ENCODE results near the gene SAMD4A.

SAMD4A gene

DNA sequence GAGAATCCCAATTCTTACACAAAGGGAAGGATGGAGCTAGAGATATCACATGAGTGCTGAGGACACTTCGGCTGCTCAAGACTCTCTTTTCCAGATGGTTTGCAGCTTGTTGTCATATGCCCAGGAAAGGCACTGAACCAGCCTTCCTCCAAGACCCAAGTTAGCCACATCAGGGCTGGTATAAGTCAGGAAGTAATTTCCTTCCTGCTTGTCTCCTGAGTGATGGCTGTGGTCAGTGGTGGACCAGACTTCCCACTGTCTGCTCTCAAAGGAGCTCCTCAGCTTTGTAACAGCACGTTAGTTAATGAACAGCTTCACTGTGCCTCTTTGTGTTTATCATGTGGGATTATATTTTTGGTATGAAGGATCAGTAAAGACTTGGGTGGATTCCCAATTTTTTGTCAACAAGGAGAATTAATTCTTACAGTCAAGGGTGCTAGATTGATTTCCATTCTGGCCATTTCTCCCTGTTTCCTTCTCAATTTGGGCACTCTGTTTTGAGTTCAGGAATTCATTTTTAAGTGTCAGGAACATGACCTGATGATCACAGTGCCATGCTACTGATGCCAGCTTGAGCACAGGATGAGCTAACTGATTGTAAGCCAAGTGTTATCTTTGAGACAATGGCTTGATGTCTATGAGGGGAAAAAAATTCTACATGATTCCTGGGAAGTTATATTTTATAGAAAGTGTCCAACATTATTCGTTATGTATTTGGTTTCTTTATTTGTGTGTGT is 189.9 kb downstream of the SAMD4A start:
- Histone ChIP-seq H3K36me3 (ENCODE audit: insufficient read depth, low read length) (peaks cover 10% of the 10 kb centered on the region; the same call in 1 of the 2 replicates), H3K9ac (ENCODE audit: low read depth, low read length) (no peak overlapping the region), H3K4me1 (ENCODE audit: insufficient read depth, low read length) (no peaks in the 10 kb centered on the region)

DNA sequence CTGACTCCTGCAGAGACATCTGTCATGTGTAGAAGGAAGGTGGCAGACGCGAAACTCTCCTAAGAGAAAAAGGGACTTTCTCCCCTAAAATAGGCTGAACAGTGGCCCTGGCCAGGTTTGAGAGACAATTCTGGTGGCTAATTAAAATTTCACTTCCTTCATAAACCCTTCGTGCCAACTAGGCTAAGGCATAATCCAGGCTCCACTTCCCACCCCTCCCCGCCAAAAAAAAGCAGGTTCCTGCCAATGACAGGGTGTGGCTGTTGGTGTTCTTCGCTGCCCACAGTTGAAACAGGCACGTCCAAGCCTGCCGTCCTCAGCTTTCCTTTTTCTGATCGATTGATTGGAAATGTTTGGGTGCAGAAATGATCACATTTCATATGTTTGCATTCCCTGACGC is 191.1 kb downstream of the SAMD4A start:
- Histone ChIP-seq H3K36me3 (ENCODE audit: insufficient read depth, low read length) (0 out of 2 replicates have a peak, but pooled peaks cover 6% of the 10 kb centered on the region), H3K9me3 (ENCODE audit: control insufficient read depth, insufficient read depth, low read length) (no peaks in the 10 kb centered on the region; the same call in 1 of the 2 replicates)

More for the DNA sequence above, 189.9 kb downstream of the SAMD4A start:
- no peaks in the 10 kb centered on the region; the same call in 1 of the 2 replicates for H3K9me3 ChIP-seq (ENCODE audit: control insufficient read depth, insufficient read depth, low read length)

DNA sequence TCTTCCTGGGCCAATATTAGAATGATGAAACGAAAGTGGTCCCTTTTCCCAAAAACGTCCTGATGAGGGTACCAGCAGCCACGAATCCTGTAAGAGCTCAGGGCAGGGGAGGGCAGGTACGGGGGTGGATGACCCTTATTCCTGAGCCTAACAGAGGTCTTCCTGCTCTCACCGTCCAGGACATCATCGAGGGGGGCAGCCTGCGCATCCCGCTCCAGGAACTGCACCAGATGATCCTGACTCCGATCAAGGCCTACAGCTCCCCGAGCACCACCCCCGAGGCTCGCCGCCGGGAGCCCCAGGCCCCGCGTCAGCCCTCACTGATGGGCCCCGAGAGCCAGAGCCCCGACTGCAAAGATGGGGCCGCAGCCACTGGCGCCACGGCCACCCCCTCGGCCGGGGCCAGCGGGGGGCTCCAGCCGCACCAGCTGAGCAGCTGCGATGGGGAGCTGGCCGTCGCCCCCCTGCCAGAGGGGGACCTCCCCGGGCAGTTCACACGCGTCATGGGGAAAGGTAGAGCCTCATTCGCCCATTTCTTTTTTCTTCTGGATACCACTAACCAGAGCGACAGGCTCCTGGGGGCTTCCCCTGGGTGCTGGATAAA is 193.2 kb downstream of the SAMD4A start:
- Histone ChIP-seq H3K9me3 (ENCODE audit: control insufficient read depth, insufficient read depth, low read length) (no peaks in the 10 kb centered on the region; the same call in 1 of the 2 replicates), H3K9ac (ENCODE audit: low read depth, low read length) (no peak overlapping the region), H3K4me1 (ENCODE audit: insufficient read depth, low read length) (no peaks in the 10 kb centered on the region), H3K36me3 (ENCODE audit: insufficient read depth, low read length) (peaks cover 9% of the 10 kb centered on the region; the same call in 1 of the 2 replicates)

More for the DNA sequence above, 191.1 kb downstream of the SAMD4A start:
- H3K9ac ChIP-seq (ENCODE audit: low read depth, low read length): no peak overlapping the region
- H3K4me1 ChIP-seq (ENCODE audit: insufficient read depth, low read length): no peaks in the 10 kb centered on the region

DNA sequence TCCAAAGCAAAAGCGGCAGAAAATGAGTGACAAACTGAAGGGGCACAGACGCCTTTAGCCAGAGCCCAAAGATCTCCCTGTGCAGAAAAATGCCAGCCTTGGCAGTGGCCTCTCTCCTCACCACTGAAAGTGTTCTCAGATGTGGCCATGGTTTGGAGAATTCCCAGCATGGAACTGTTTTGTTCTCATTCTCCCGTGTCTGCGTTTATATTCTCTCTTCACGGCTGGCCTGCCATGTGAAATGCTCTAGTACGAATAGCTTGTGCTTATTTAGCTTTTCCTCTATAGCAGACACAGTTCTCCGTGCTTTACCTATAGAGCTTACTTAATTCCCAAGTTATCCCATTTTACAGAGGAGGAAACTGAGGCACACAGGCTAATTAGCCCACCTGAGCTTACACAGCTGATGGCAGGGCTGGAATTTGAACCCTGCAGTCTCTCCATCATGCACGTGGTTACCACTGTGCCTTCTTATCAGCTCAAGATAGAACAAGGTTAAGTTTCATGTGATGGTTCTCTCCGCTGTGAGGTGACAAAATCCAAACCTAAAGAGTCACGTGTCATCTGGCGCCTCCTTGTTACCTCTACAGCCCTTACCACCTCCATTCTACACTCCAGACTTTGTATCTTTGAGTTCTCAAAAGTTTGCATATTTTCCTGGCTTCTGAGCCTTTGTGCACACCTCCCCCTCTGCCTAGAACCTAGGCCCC is 194.1 kb downstream of the SAMD4A start:
- Histone ChIP-seq H3K36me3 (ENCODE audit: insufficient read depth, low read length) (peaks cover 9% of the 10 kb centered on the region; the same call in 1 of the 2 replicates), H3K9me3 (ENCODE audit: control insufficient read depth, insufficient read depth, low read length) (no peaks in the 10 kb centered on the region; the same call in 1 of the 2 replicates), H3K9ac (ENCODE audit: low read depth, low read length) (no peak overlapping the region), H3K4me1 (ENCODE audit: insufficient read depth, low read length) (no peaks in the 10 kb centered on the region)

DNA sequence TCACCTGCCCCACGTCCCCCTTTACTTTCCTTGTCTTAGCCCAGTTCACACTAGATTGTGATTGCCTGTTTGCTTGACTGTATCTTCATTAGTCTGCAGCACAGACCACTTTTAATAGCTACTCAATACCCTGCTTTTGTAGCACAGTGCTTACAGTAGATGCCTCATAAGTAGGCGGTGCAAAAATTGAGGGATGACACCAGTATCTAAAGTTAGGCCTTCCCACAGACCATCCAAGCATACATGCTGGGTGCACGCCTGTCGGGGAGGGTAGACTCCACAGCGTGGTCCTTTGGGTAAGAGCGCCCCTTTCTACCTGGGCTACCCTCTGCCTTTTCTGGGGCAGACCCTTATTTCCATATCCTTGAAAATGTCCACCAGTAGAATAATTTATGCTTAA is 194.9 kb downstream of the SAMD4A start:
- peaks cover 6% of the 10 kb centered on the region; the same call in 1 of the 2 replicates for H3K36me3 ChIP-seq (ENCODE audit: insufficient read depth, low read length)
- H3K9ac ChIP-seq (ENCODE audit: low read depth, low read length): no peak overlapping the region
- no peaks in the 10 kb centered on the region for H3K4me1 ChIP-seq (ENCODE audit: insufficient read depth, low read length)
- H3K9me3 ChIP-seq (ENCODE audit: control insufficient read depth, insufficient read depth, low read length): no peaks in the 10 kb centered on the region; the same call in 1 of the 2 replicates

DNA sequence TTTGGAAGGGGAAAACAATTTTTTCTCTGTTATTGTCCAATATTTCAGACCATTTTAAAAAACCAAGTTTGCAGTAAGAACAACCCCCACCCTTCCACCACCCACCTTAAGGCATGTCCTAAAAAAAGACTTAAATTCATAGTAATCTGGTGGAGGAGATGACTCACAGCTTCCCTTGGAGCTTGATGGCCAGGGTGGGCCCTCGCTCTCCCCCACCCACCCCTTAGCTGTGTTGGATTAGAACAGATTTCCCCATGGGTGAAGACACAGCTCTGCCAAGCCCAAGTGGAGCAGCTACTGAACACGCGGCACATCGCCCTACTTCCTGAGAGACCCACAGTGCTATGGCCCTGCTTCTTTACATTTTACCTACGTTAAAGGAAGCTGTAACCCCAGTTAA is 195.4 kb downstream of the SAMD4A start:
- Histone ChIP-seq H3K36me3 (ENCODE audit: insufficient read depth, low read length) (peaks cover 6% of the 10 kb centered on the region; the same call in 1 of the 2 replicates), H3K9ac (ENCODE audit: low read depth, low read length) (no peak overlapping the region), H3K4me1 (ENCODE audit: insufficient read depth, low read length) (no peaks in the 10 kb centered on the region), H3K9me3 (ENCODE audit: control insufficient read depth, insufficient read depth, low read length) (no peaks in the 10 kb centered on the region; the same call in 1 of the 2 replicates)

DNA sequence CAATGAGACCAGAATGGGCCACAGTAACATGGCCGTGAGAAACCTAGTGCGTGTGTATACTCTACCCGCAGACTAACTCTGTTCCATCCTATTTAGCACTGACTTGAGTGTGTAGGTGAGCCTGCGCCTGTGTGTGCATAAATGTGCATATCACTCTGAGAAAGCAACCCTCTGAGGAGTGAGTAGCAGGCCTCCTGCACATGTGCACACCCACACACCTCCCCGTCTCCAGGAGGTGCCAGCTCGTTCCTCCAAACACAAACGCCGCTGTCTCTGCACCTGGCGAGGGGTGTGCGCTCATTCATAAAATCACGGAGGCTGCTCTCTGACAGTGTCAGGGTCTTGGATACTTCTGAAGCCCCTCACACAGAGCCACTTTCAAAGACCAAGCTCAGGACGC is 196.8 kb downstream of the SAMD4A start:
- H3K9ac ChIP-seq (ENCODE audit: low read depth, low read length): no peak overlapping the region
- H3K9me3 ChIP-seq (ENCODE audit: control insufficient read depth, insufficient read depth, low read length): no peaks in the 10 kb centered on the region; the same call in 1 of the 2 replicates
- H3K36me3 ChIP-seq (ENCODE audit: insufficient read depth, low read length): peaks cover 13% of the 10 kb centered on the region
- no peaks in the 10 kb centered on the region for H3K4me1 ChIP-seq (ENCODE audit: insufficient read depth, low read length)

DNA sequence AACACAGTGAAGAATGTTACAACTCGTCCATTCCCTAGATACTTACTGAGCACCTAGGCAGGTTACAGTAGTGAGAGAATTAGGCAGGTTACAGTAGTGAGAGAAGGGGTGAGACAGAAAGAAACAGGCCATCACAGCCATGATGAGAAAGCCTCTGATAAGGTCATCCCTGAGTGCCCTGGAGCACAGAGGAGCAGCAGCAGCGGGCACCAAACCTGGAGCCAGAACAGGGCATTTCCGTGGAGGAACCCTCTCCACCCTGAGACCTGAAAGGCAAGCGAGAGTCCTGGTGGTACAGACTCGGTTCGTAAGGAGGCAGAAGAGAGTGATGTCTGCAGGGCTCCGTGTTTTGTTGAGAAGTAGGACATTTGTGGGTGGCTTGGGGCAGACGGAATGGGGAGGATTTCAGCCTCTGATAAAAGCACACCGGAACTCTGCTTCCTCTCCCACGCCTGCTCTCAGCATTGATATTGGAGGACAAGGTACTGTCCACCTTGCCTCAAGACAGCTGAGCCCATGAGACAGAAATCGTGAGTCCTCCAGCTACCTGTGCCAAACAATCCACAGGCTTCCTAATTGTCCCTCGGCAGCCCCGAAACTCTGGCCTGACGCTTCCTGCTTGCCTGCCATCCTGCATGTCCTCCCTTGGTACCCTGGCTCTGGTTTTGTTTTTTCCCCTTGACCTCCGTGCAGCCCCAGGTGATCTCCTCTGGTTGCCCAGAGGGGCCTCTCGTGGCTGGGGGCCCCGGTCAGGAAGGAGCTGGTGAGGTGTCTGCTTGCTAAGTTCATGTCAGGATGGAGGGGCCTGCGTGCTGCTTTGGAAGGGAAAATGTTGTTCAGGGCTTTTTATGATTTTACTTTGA is 199.6 kb downstream of the SAMD4A start:
- peaks cover 17% of the 10 kb centered on the region for H3K36me3 ChIP-seq (ENCODE audit: insufficient read depth, low read length)

DNA sequence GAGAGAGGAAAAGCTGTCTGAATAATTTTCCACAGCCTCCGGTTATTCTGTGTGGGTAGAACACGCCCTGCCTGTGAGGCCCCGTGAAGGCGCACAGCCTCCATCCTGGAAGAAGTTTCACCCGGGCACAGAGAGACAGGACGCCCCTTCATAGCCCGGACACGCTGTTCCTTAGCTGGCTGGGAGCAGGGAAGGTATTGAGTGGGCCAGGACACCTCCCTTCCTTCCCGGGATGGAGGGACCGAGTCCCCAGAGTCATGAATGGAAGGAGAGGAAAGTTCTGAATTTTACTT is 200.2 kb downstream of the SAMD4A start:
- Histone ChIP-seq H3K4me1 (ENCODE audit: insufficient read depth, low read length) (peaks cover 10% of the 10 kb centered on the region), H3K9ac (ENCODE audit: low read depth, low read length) (no peak overlapping the region), H3K9me3 (ENCODE audit: control insufficient read depth, insufficient read depth, low read length) (no peaks in the 10 kb centered on the region), H3K36me3 (ENCODE audit: insufficient read depth, low read length) (peaks cover 19% of the 10 kb centered on the region)

More for the DNA sequence above, 199.6 kb downstream of the SAMD4A start:
- H3K4me1 ChIP-seq (ENCODE audit: insufficient read depth, low read length): peaks cover 4% of the 10 kb centered on the region; the same call in 1 of the 2 replicates
- H3K9me3 ChIP-seq (ENCODE audit: control insufficient read depth, insufficient read depth, low read length): no peaks in the 10 kb centered on the region
- no peak overlapping the region for H3K9ac ChIP-seq (ENCODE audit: low read depth, low read length)

DNA sequence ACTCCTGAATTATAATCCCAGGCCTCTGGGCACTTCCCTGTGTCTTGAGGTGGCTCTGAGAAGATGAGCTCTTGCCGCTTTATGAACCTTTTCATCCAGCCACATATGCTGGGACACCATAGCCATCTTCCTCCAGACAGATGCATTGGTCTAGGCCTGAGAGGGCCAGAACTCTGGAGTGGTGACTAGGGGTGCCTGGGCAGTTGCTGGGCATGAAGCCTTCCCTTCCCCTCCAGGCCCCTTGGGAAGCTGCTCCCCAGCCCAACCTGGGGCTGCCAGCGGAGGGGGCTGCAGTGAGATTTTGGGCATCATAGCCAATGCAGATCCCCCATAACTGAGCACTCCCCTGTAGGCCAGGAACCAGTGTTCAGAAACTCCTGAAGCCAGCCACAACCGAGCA is 200.5 kb downstream of the SAMD4A start:
- peaks cover 19% of the 10 kb centered on the region for H3K36me3 ChIP-seq (ENCODE audit: insufficient read depth, low read length)

DNA sequence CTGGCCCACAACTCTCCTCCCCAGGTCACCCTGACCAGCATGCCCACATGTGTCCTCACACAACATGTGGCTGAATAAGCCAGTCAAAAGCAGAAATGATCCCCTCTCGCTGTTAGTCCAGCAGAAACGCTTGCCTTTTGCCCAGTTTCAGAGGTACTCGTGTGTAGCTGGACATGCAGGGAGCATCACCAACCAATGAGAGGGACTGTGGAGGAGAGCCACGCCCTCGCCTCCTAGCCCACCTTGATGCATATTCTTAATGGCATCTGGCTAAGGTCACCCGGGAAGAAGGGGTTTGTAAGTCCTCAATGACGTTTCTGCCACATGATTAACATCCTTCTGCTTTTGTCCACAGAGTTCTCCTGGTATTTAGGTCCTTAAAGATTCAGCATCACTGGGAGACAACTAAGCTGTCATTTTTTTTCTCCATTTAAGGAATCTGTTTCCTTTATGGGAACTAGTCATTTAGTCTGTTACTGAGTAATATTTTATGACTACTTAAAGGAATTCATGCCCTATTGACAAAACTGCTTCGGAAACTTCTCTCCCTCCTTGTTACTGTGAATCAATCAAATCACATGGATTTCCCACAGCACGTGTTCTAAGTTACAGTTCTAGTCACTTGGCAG is 201.7 kb downstream of the SAMD4A start:
- Histone ChIP-seq H3K36me3 (ENCODE audit: insufficient read depth, low read length) (peaks cover 19% of the 10 kb centered on the region), H3K9me3 (ENCODE audit: control insufficient read depth, insufficient read depth, low read length) (no peaks in the 10 kb centered on the region), H3K9ac (ENCODE audit: low read depth, low read length) (no peak overlapping the region), H3K4me1 (ENCODE audit: insufficient read depth, low read length) (peaks cover 19% of the 10 kb centered on the region)

More for the DNA sequence above, 200.5 kb downstream of the SAMD4A start:
- no peak overlapping the region for H3K9ac ChIP-seq (ENCODE audit: low read depth, low read length)
- H3K9me3 ChIP-seq (ENCODE audit: control insufficient read depth, insufficient read depth, low read length): no peaks in the 10 kb centered on the region
- H3K4me1 ChIP-seq (ENCODE audit: insufficient read depth, low read length): peaks cover 13% of the 10 kb centered on the region

DNA sequence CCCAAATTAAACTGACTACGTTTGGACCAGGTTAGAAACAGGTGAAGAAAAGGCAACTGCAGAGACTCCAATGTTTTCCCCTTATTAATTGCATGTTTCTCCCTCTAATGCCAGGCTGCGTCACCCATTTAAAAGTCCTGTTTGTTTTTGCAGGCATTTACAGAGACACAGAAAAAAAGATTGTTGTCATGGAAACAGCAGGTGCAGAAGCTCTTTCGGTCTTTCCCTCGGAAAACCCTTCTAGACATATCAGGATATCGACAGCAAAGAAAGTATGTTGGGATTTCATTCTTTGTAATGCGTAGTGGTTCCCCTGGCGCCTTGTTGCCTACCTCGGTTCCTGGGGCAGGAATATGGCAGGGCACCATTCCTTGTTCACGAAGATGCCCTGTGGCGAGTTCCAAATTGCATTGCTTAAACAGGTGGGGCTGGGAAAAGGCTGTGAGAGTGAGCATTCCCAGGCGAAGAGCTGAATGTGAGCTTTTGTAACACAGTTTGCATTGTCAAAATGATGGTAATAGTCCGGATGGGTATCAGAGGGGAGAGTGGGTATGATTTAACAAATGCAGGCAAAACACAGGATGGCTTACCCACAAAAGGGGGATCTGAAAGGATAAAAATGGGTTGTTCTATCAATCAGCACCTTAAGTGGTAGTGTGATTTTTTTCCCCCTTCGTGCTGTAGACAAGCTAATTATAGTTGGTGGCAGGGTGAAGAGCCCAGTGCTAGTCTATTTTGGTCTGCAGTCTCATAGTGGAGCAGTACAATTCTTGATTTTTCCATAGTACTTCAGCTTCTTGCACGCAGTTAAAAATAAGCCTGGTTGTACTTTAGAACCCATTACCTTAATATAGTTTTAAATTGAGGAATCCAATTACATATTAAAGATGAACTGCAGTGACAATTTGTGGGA is 203.3 kb downstream of the SAMD4A start:
- Histone ChIP-seq H3K9ac (ENCODE audit: low read depth, low read length) (no peak overlapping the region), H3K9me3 (ENCODE audit: control insufficient read depth, insufficient read depth, low read length) (no peaks in the 10 kb centered on the region), H3K36me3 (ENCODE audit: insufficient read depth, low read length) (peaks cover 18% of the 10 kb centered on the region), H3K4me1 (ENCODE audit: insufficient read depth, low read length) (peaks cover 22% of the 10 kb centered on the region)
